ENCODE results near the gene DPP6.

The DPP6 gene

GRCh38 chr7:154475864-154476263 lies 423.7 kb downstream of the DPP6 start:
- no peak overlapping the region for H3K27ac ChIP-seq
- no peak for TF ChIP-seq CTCF (conservative IDR thresholded peaks at IDR 0.05)

- H3K27ac ChIP-seq, result no peak overlapping the region
- no peak for TF ChIP-seq CTCF (conservative IDR thresholded peaks at IDR 0.05)
These were observed 428.6 kb downstream of the DPP6 start for GRCh38 chr7:154480817-154481216.

- H3K27ac ChIP-seq, result no peak overlapping the region
- TF ChIP-seq CTCF (conservative IDR thresholded peaks at IDR 0.05), result no peak
These were observed 430.7 kb downstream of the DPP6 start for GRCh38 chr7:154482863-154483262.

- TF ChIP-seq CTCF (conservative IDR thresholded peaks at IDR 0.05), result no peak
- H3K27ac ChIP-seq, result no peak overlapping the region
These were observed 432.2 kb downstream of the DPP6 start for GRCh38 chr7:154484406-154484805.

GRCh38 chr7:154484943-154485342 lies 432.7 kb downstream of the DPP6 start:
- TF ChIP-seq CTCF (conservative IDR thresholded peaks at IDR 0.05), result no peak
- no peak overlapping the region for H3K27ac ChIP-seq

GRCh38 chr7:154489897-154490296 lies 437.7 kb downstream of the DPP6 start:
- no peak for TF ChIP-seq CTCF (conservative IDR thresholded peaks at IDR 0.05)
- H3K27ac ChIP-seq, result no peak overlapping the region

- H3K27ac ChIP-seq, result no peak overlapping the region
- TF ChIP-seq CTCF (conservative IDR thresholded peaks at IDR 0.05), result no peak
These were observed 441.4 kb downstream of the DPP6 start for GRCh38 chr7:154493594-154493993.

- no peak overlapping the region for H3K27ac ChIP-seq
- TF ChIP-seq CTCF (conservative IDR thresholded peaks at IDR 0.05), result no peak
These were observed 445.6 kb downstream of the DPP6 start for GRCh38 chr7:154497751-154498150.

Data from VCaP (cell line).